HepG2 (cell line): ENCODE results near the gene MMGT1. TPM values are rescaled to one million over a fixed set of nuclear protein-coding genes. Genes with fewer than 3 reads are reported as not detected.

ENCODE experiments used
- ATAC-seq: fragments of 200-7000 bp; cut with Tn5 transposase; 3 replicates; pipeline ENCODE4 v1.9.1; 2020; ENCODE audit warnings: mild to moderate bottlenecking, moderate library complexity
- Bru-seq: library from RNA; stranded (reverse); fragments of 400-500 nt; gene quantifications from one replicate; lab custom pipeline; 2021; lab: Mats Ljungman, UMichigan
- BruChase-seq, 2 experiments: library from RNA; stranded (reverse); fragments of 400-500 nt; gene quantifications; one replicate each; lab custom pipeline; 2021; lab: Mats Ljungman, UMichigan
- BruUV-seq: library from RNA; stranded (reverse); fragments of 400-500 nt; replicated peaks from 2 replicates; lab custom pipeline; 2021; lab: Mats Ljungman, UMichigan
- CTCF ChIA-PET: fragments of 300-600 bp; formaldehyde crosslinking; extraction: SDS; loops from one replicate; lab custom pipeline; 2021; ENCODE audit warnings: low total read pairs, inconsistent platforms, low intra/inter-chr PET ratio; lab: Yijun Ruan, JAX
- POLR2A ChIA-PET: fragments of 350-600 bp; sonication (Branson Sonifier 250); formaldehyde crosslinking; loops from one replicate; lab custom pipeline; 2020; ENCODE audit warnings: antibody characterized with exemption, inconsistent platforms; lab: Yijun Ruan, JAX
- DNase-seq: peaks from one replicate; pipeline ENCODE4 v3.0.0-alpha.2; 2015; ENCODE audit warnings: low spot score
- FAIRE-seq: peaks from 3 replicates; lab custom pipeline; 2011; peaks lifted over from hg19 to GRCh38; lab: Jason Lieb, UNC
- H2AFZ ChIP-seq: one replicate; pipeline ENCODE4 v1.6.1; 2011; ENCODE audit warnings: low read length, inconsistent platforms
- H3K27ac ChIP-seq: fragments of 300-600 bp; 3 replicates; pipeline ENCODE4 v1.8.0; 2011; ENCODE audit warnings: mixed run types, mild to moderate bottlenecking, mixed read lengths, low read length, inconsistent platforms; ENCODE audit not compliant: insufficient read depth; ENCODE audit errors: extremely low read length
- H3K27me3 ChIP-seq, 2 experiments: fragments of 200-600 bp in 1 of 2; 2 replicates in 1 of 2; 3 replicates in 1 of 2; pipeline versions ENCODE4 v1.6.0 to v1.8.0; 2011; ENCODE audit warnings: low read length in 2 of 2, mild to moderate bottlenecking in 2 of 2, moderate library complexity in 2 of 2, inconsistent platforms in 1 of 2; ENCODE audit not compliant: insufficient read depth in 2 of 2, control insufficient read depth in 1 of 2
- H3K36me3 ChIP-seq, 2 experiments: fragments of 200-600 bp in 1 of 2; replicated peaks in 1 of 2; 2 replicates in 1 of 2; 3 replicates in 1 of 2; pipeline versions ENCODE4 v1.5.1 to v1.8.0; 2011; ENCODE audit warnings: low read length in 2 of 2, inconsistent platforms in 1 of 2; ENCODE audit not compliant: insufficient read depth in 2 of 2, control insufficient read depth in 1 of 2
- H3K4me1 ChIP-seq: 2 replicates; pipeline ENCODE4 v1.5.1; 2012; ENCODE audit warnings: low read length, inconsistent platforms; ENCODE audit not compliant: insufficient read depth
- H3K4me2 ChIP-seq: 2 replicates; pipeline ENCODE4 v1.6.0; 2011; ENCODE audit warnings: low read depth, low read length, inconsistent platforms
- H3K4me3 ChIP-seq, 3 experiments: fragments of 200-600 bp in 1 of 3; sonication (generic), shearing (Covaris generic) in 1 of 3; replicated peaks in 1 of 3; 2 replicates each; pipeline ENCODE4 v1.5.1; 2011 to 2016; ENCODE audit warnings: low read length in 3 of 3, inconsistent platforms in 2 of 3, low read depth in 2 of 3, mild to moderate bottlenecking in 2 of 3, control low read depth in 1 of 3, mixed read lengths in 1 of 3; ENCODE audit not compliant: insufficient read depth in 1 of 3
- H3K79me2 ChIP-seq: one replicate; pipeline ENCODE4 v1.6.1; 2011; ENCODE audit warnings: low read length, inconsistent platforms; ENCODE audit not compliant: insufficient read depth
- H3K9ac ChIP-seq: 2 replicates; pipeline ENCODE4 v1.6.0; 2011; ENCODE audit warnings: mild to moderate bottlenecking, low read depth, low read length, inconsistent platforms; ENCODE audit not compliant: insufficient read depth
- H3K9me3 ChIP-seq: 2 replicates; pipeline ENCODE4 v1.5.1; 2012; ENCODE audit warnings: mild to moderate bottlenecking, low read length
- H4K20me1 ChIP-seq: 2 replicates; pipeline ENCODE4 v1.6.0; 2011; ENCODE audit warnings: inconsistent platforms, mild to moderate bottlenecking, low read length, moderate library complexity; ENCODE audit not compliant: insufficient read depth
- MLLT10 ChIP-seq: sonication (generic); formaldehyde crosslinking; IDR thresholded peaks from 2 replicates; pipeline ENCODE4 v1.4.0; 2020; ENCODE audit warnings: missing genetic modification reagents
- NAIF1 ChIP-seq: sonication (generic); formaldehyde crosslinking; IDR thresholded peaks from 2 replicates; pipeline ENCODE4 v1.5.0; 2020; ENCODE audit warnings: mild to moderate bottlenecking, missing genetic modification reagents, borderline replicate concordance
- THYN1 ChIP-seq: sonication (generic); formaldehyde crosslinking; IDR thresholded peaks from 2 replicates; pipeline ENCODE4 v1.8.1; 2023; ENCODE audit warnings: low read depth, mild to moderate bottlenecking, moderate library complexity, missing genetic modification reagents, borderline replicate concordance
- ZNF567 ChIP-seq: sonication (generic); formaldehyde crosslinking; IDR thresholded peaks from 2 replicates; pipeline ENCODE4 v1.8.1; 2023; ENCODE audit warnings: mild to moderate bottlenecking, missing genetic modification reagents, borderline replicate concordance
- ZNF660 ChIP-seq: sonication (generic); formaldehyde crosslinking; IDR thresholded peaks from 2 replicates; pipeline ENCODE4 v1.5.1; 2020; ENCODE audit warnings: mild to moderate bottlenecking, low read depth, missing genetic modification reagents, borderline replicate concordance
- WGBS: methylation state at CpG from one replicate; pipeline ENCODE4 v1.1.6; 2017; ENCODE audit warnings: low lambda C conversion rate; 5-methylcytosine and 5-hydroxymethylcytosine counted together
- in situ Hi-C: cut with HindIII; loops from 2 replicates; pipeline ENCODE4 v1.10.0; 2017; ENCODE audit warnings: low pct_unique_long_range_greater_than_20kb; ENCODE audit not compliant: extremely low pct_ligation_motif_present
- intact Hi-C: fragments of 100-400 bp; cut with micrococcal nuclease; formaldehyde crosslinking; loops from one replicate; pipeline ENCODE4 v1.10.0; 2022; ENCODE audit not compliant: unreplicated experiment
- long read RNA-seq, 2 experiments: library from RNA in 1 of 2; library from polyadenylated mRNA in 1 of 2; stranded (forward) in 1 of 2; unstranded in 1 of 2; transcript quantifications; one replicate each; pipeline ENCODE4 v2.0.0, GENCODE V29; 2019 to 2022
- polyA minus RNA-seq, 3 experiments: library from RNA; depleted of rRNA, polyadenylated mRNA; stranded (reverse); fragments of >200 nt; gene quantifications; 2 replicates each; pipeline ENCODE4 v1.2.3, GENCODE V29; 2011; ENCODE audit warnings: low replicate concordance in 1 of 3
- polyA plus RNA-seq, 8 experiments: library from polyadenylated mRNA; depleted of rRNA in 3 of 8; stranded (reverse) in 7 of 8; unstranded in 1 of 8; fragments of >200 nt; fragmentation: Illumina TruSeq in 4 of 8; extraction: Trizol in 4 of 8; gene quantifications; 2 replicates each; pipeline versions ENCODE4 v1.2.1 to v1.2.3, GENCODE V29; 2011 to 2016; ENCODE audit warnings: low read depth in 4 of 8, missing spikeins in 1 of 8, mixed read lengths in 1 of 8; ENCODE audit not compliant: insufficient read depth in 1 of 8
- total RNA-seq, 5 experiments: library from RNA; depleted of rRNA; stranded (reverse); fragments of >200 nt; fragmentation: Illumina TruSeq; extraction: Trizol; gene quantifications; 2 replicates each; pipeline ENCODE4 v1.2.3, GENCODE V29; 2016; ENCODE audit warnings: low read depth in 1 of 5
- TF ChIP-seq, protein P1 (sequence below): sonication (generic); formaldehyde crosslinking; conservative IDR thresholded peaks from 2 replicates; pipeline ENCODE4 v1.8.0; 2022; ENCODE audit warnings: mild to moderate bottlenecking, moderate library complexity, missing genetic modification reagents
- TF ChIP-seq, protein P2 (sequence below): sonication (generic); formaldehyde crosslinking; IDR thresholded peaks from 2 replicates; pipeline ENCODE4 v1.8.0; 2022; ENCODE audit warnings: low read depth, missing genetic modification reagents
- TF ChIP-seq, protein P3 (sequence below): sonication (generic); formaldehyde crosslinking; IDR thresholded peaks from 2 replicates; pipeline ENCODE4 v1.4.0; 2020; ENCODE audit warnings: missing genetic modification reagents, borderline replicate concordance

Gene MMGT1
- 7.4 and 7.5 TPM in 2 replicates for total RNA-seq (2016; rRNA removed; fragmentation: Illumina TruSeq; extraction: Trizol)
- 1.1 and 1.2 TPM in 2 replicates for total RNA-seq (2016; cell fraction: cytosol; rRNA removed; fragmentation: Illumina TruSeq; extraction: Trizol; ENCODE audit: low read depth)
- 7.8 and 7.9 TPM in 2 replicates for total RNA-seq (2016; cell fraction: insoluble cytoplasmic fraction; rRNA removed; fragmentation: Illumina TruSeq; extraction: Trizol)
- total RNA-seq (2016; cell fraction: membrane; rRNA removed; fragmentation: Illumina TruSeq; extraction: Trizol): 5.4 and 6.7 TPM in 2 replicates
- total RNA-seq (2016; cell fraction: nucleus; rRNA removed; fragmentation: Illumina TruSeq; extraction: Trizol): 9.4 and 10.7 TPM in 2 replicates
- 7.1 and 8.8 TPM in 2 replicates for polyA plus RNA-seq (2011; rRNA removed)
- 4.9 and 8.3 TPM in 2 replicates for polyA plus RNA-seq (2011; cell fraction: cytosol; rRNA removed)
- polyA plus RNA-seq (2011; cell fraction: nucleus; rRNA removed): 1.8 and 2.6 TPM in 2 replicates
- 8.6 and 8.8 TPM in 2 replicates for polyA plus RNA-seq (2012)
- polyA plus RNA-seq (2016; cell fraction: cytosol; fragmentation: Illumina TruSeq; extraction: Trizol; ENCODE audit: low read depth): 1.1 and 1.2 TPM in 2 replicates
- 7.7 and 8.7 TPM in 2 replicates for polyA plus RNA-seq (2016; cell fraction: insoluble cytoplasmic fraction; fragmentation: Illumina TruSeq; extraction: Trizol; ENCODE audit: low read depth)
- 4.1 and 4.6 TPM in 2 replicates for polyA plus RNA-seq (2016; cell fraction: membrane; fragmentation: Illumina TruSeq; extraction: Trizol; ENCODE audit: low read depth)
- polyA plus RNA-seq (2016; cell fraction: nucleus; fragmentation: Illumina TruSeq; extraction: Trizol; ENCODE audit: insufficient read depth, low read depth): 11.7 and 12.0 TPM in 2 replicates
- 9.7 and 15.2 TPM in 2 replicates for polyA minus RNA-seq (2011; rRNA and poly(A)+ RNA removed; ENCODE audit: low replicate concordance)
- polyA minus RNA-seq (2011; cell fraction: cytosol; rRNA and poly(A)+ RNA removed): 9.1 and 11.5 TPM in 2 replicates
- polyA minus RNA-seq (2011; cell fraction: nucleus; rRNA and poly(A)+ RNA removed): 7.2 and 9.0 TPM in 2 replicates
- percentile 68 among the genes with signal in this experiment for Bru-seq, nascent RNA
- BruChase-seq, experiment 1, labeled RNA remaining after a 6-hour chase: percentile 94 among the genes with signal in this experiment
- BruChase-seq, experiment 2, labeled RNA remaining after a 2-hour chase: percentile 85 among the genes with signal in this experiment
- long read RNA-seq, experiment 1, partial matches to known transcripts: 0 of 4 reads
- long read RNA-seq, experiment 1, other reads (novel, unspliced or antisense): 1 of 4 reads
- long read RNA-seq, experiment 2, partial matches to known transcripts: 0 of 51 reads
- long read RNA-seq, experiment 2, other reads (novel, unspliced or antisense): 47 of 51 reads

DNA sequence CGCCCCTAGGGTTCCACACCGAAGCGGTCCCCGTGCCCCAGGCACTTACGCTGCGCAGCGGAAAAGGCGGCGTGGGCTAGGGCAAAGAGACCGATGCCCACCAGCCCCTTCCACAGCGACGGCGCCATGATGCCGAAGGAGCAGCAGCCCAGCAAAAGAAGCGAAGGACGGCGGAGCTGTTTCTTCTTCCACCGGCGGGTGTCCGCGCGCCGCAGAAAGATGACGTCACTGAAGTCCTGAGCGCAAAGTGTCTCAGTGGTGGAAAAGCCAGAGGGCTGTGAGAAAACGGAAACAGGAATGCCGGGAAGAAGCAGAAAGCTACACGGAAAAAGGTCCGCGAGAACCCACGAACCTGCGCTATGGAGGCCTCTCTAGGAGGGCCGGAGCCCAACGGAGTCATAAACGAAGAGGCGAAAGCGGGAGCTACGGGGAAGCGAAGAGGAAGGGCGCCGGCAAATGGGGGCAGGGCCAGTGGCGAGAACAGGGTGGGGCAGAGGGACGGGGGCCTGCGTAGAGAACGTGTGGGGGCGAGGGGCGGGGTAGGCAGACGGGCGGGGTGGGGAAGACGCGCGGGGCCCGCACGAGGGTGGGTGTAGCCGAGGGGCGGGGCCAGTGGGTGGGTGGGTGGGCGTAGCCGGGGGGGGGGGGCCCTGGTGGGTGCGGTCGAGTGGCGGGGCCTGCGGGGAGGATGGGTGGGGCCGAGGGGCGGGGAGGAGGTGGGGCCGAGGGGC lies at the start of gene MMGT1:
TSS of gene MMGT1 (minus strand) at position 441 of the 731 bp plus-strand sequence. CDS start at position 128, 313 bp downstream.
- Histone ChIP-seq H3K27me3 (no peaks in the 10 kb centered on the region; a peak in 1 of 5 replicates), H3K4me3 (peak within 1 kb of the TSS; percentile 74 to 85 (median 76)), H3K4me2 (peak within 1 kb of the TSS; percentile 85), H3K79me2 (peaks cover 14% of the 10 kb centered on the region), H3K9me3 (no peaks in the 10 kb centered on the region), H3K9ac (peak within 1 kb of the TSS; percentile 77), H2AFZ (peak within 1 kb of the TSS; percentile 42), H3K4me1 (peaks cover 15% of the 10 kb centered on the region; the same call in 1 of the 2 replicates), H3K27ac (peak within 1 kb of the TSS; percentile 86), H3K36me3 (no peaks in the 10 kb centered on the region), H4K20me1 (no peaks in the 10 kb centered on the region)
- POLR2A ChIA-PET: interaction anchor here (0.6 to 1.0 kb wide), 2 partner anchors 11 to 1026 kb away, joined by 3 to 7 read pairs; partner anchors contain the start of gene SLC9A6
- ATAC-seq: peak; percentile 92
- DNase-seq: peak; percentile 56
- BruUV-seq: no TSS peak
- 1% methylated on average over 45 of the region's 65 CpGs for WGBS
- CTCF ChIA-PET: no interaction called here
- intact Hi-C loops (no loop called here), in situ Hi-C loops (no loop called here)
- FAIRE-seq: peak; percentile 18
- TF ChIP-seq MLLT10 (CRISPR knock-in tag) (no peak), ZNF567 (CRISPR knock-in tag) (no peak), ZNF660 (CRISPR knock-in tag) (no peak), NAIF1 (CRISPR knock-in tag) (no peak), THYN1 (CRISPR knock-in tag) (no peak)
- TF ChIP-seq, protein P1, sequence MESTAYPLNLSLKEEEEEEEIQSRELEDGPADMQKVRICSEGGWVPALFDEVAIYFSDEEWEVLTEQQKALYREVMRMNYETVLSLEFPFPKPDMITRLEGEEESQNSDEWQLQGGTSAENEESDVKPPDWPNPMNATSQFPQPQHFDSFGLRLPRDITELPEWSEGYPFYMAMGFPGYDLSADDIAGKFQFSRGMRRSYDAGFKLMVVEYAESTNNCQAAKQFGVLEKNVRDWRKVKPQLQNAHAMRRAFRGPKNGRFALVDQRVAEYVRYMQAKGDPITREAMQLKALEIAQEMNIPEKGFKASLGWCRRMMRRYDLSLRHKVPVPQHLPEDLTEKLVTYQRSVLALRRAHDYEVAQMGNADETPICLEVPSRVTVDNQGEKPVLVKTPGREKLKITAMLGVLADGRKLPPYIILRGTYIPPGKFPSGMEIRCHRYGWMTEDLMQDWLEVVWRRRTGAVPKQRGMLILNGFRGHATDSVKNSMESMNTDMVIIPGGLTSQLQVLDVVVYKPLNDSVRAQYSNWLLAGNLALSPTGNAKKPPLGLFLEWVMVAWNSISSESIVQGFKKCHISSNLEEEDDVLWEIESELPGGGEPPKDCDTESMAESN: 0 out of 2 replicates have a peak, but pooled peaks have one; percentile 25
- TF ChIP-seq, protein P2, sequence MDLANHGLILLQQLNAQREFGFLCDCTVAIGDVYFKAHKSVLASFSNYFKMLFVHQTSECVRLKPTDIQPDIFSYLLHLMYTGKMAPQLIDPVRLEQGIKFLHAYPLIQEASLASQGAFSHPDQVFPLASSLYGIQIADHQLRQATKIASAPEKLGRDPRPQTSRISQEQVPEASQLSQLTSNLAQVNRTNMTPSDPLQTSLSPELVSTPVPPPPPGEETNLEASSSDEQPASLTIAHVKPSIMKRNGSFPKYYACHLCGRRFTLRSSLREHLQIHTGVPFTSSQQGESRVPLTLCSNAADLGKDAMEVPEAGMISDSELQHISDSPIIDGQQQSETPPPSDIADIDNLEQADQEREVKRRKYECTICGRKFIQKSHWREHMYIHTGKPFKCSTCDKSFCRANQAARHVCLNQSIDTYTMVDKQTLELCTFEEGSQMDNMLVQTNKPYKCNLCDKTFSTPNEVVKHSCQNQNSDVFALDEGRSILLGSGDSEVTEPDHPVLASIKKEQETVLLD (CRISPR knock-in tag): no peak
- TF ChIP-seq, protein P3, sequence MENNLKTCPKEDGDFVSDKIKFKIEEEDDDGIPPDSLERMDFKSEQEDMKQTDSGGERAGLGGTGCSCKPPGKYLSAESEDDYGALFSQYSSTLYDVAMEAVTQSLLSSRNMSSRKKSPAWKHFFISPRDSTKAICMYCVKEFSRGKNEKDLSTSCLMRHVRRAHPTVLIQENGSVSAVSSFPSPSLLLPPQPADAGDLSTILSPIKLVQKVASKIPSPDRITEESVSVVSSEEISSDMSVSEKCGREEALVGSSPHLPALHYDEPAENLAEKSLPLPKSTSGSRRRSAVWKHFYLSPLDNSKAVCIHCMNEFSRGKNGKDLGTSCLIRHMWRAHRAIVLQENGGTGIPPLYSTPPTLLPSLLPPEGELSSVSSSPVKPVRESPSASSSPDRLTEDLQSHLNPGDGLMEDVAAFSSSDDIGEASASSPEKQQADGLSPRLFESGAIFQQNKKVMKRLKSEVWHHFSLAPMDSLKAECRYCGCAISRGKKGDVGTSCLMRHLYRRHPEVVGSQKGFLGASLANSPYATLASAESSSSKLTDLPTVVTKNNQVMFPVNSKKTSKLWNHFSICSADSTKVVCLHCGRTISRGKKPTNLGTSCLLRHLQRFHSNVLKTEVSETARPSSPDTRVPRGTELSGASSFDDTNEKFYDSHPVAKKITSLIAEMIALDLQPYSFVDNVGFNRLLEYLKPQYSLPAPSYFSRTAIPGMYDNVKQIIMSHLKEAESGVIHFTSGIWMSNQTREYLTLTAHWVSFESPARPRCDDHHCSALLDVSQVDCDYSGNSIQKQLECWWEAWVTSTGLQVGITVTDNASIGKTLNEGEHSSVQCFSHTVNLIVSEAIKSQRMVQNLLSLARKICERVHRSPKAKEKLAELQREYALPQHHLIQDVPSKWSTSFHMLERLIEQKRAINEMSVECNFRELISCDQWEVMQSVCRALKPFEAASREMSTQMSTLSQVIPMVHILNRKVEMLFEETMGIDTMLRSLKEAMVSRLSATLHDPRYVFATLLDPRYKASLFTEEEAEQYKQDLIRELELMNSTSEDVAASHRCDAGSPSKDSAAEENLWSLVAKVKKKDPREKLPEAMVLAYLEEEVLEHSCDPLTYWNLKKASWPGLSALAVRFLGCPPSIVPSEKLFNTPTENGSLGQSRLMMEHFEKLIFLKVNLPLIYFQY (CRISPR knock-in tag): no peak
